ENCODE results near the gene SMAD2. TPM values are rescaled to one million over a fixed set of nuclear protein-coding genes. Genes with fewer than 3 reads are reported as not detected.

SMAD2 gene
- total RNA-seq, 2 experiments from 2014 or later = 215 to 222 TPM

DNA sequence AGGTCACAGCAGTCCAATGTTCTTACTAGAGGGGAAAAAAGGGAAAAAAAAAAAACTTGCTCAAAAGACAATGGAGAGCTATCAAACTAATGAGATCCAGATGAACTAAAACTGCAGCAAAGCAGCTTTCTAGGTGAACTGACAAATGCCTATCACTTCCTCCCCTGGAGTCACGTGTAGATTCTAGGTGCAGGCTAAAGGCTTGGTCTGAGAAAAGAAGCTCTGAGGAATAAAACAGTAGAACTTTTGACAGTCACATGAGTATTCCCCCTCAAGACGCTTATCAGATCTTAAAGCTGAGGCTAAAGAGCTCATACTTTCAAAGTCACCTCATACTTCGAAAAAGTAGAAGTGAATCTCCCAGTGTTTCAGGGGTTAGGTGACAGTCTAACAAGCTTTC, 42.3 kb downstream of the SMAD2 start:
- intact Hi-C loops (cut with micrococcal nuclease) = no loop called here
- Mint-ChIP-seq H3K4me3 (no peak overlapping the region), H3K9me3 (no peaks in the 10 kb centered on the region), H3K36me3 (peaks cover 46% of the 10 kb centered on the region), H3K4me1 (ENCODE audit: low read depth) (peaks cover 38% of the 10 kb centered on the region), H3K27ac (no peak overlapping the region), H3K27me3 (no peaks in the 10 kb centered on the region)
- ChIA-PET POLR2A (interaction anchor here (1.3 kb wide), 1 partner anchor 23 kb away, joined by 3 read pairs; no protein-coding TSS in a partner anchor), CTCF (interaction anchor here (0.8 kb wide), 1 partner anchor 88 kb away, joined by 3 read pairs; no protein-coding TSS in a partner anchor)
- DNase-seq = no peak

DNA sequence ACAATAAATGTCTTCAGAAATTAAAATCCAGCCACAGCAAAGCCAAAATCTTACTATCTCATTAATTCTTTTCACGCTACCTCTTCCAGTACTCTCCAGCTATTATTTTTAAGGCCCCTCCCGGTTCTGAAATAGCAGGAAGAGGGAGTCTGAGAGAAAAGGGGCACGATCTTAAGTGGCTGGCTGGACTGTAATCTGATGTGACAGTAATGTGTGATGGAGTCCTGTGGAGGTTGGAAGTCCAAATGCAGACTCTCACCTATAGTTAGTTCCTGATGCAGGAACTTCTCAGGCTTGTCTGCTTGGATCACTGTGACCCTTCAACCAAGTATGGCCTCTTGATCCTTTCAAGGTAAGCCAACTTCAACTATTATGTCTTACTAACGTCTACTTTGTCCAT, 43.2 kb downstream of the SMAD2 start:
- POLR2A ChIA-PET = no interaction called here
- Mint-ChIP-seq H3K4me3 (no peak overlapping the region), H3K9me3 (no peaks in the 10 kb centered on the region), H3K36me3 (peaks cover 47% of the 10 kb centered on the region), H3K4me1 (ENCODE audit: low read depth) (peaks cover 34% of the 10 kb centered on the region), H3K27me3 (no peaks in the 10 kb centered on the region), H3K27ac (no peak overlapping the region)
- intact Hi-C loops (cut with micrococcal nuclease) = no loop called here
- CTCF ChIA-PET = no interaction called here
- no peak for DNase-seq

DNA sequence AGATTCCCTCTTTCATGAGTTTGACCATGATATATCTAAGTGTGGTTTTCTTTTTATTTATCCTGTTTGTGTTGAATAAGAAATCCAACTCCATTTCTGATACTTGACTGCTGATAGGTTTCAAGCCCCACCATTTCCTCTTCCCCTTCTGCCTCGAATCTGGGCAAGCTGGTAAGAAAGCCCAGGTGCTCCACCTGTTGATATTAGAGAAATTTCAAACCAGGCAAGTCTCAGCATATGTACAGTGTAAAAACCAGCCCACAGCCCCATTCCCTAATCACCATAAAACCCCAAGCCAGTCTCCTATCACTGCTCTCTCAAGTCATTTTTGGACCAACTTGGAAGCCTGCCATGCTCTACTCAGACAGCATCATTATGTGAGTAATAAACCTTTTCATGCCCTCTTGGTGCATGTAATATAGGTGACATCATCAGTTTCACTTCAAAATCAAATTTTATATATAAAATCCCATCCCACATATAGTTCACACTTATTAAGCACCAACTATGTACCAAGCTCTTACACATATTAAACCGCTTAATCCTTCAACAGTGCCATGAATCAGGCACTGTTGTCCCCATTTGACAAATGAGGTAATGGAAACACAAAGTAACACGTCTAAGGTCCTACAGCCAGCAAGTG, 46.6 kb downstream of the SMAD2 start:
- ChIA-PET POLR2A (interaction anchor here (1.0 kb wide), 1 partner anchor 27 kb away, joined by 4 read pairs; no protein-coding TSS in a partner anchor), CTCF (interaction anchor here (0.7 kb wide), 1 partner anchor 10 kb away, joined by 3 read pairs; no protein-coding TSS in a partner anchor)
- Mint-ChIP-seq H3K36me3 (peaks cover 57% of the 10 kb centered on the region), H3K27me3 (no peaks in the 10 kb centered on the region), H3K4me1 (ENCODE audit: low read depth) (peaks cover 38% of the 10 kb centered on the region), H3K27ac (peak overlapping the region; percentile 56), H3K9me3 (no peaks in the 10 kb centered on the region), H3K4me3 (no peak overlapping the region)
- intact Hi-C loops (cut with micrococcal nuclease) = no loop called here
- DNase-seq = peak; percentile 54

DNA sequence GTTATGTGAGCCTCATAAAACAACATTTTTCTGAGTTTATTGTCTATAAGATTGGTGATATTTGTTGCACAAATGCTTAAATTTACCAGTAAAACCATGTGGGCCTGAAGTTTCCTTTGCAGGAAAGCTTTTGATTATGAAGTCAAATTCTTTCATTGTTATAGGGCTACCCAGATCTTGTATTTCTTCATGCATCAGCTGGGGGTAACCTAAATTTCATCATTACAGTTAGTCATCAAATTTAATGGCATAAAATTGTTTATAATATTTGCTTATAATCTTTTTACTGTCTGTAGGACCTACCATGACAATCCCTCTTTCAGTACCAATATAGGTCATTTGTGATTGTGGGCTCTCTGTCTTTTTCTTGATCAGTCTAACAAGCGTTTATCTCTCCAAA, 47.8 kb downstream of the SMAD2 start:
- Mint-ChIP-seq H3K27ac (no peak overlapping the region), H3K36me3 (peaks cover 54% of the 10 kb centered on the region), H3K4me3 (no peak overlapping the region), H3K4me1 (ENCODE audit: low read depth) (peaks cover 39% of the 10 kb centered on the region), H3K9me3 (no peaks in the 10 kb centered on the region), H3K27me3 (no peaks in the 10 kb centered on the region)
- ChIA-PET POLR2A (no interaction called here), CTCF (interaction anchor here (0.6 to 0.7 kb wide), 2 partner anchors 9 to 1559 kb away, joined by 3 to 4 read pairs; no protein-coding TSS in a partner anchor)
- intact Hi-C loops (cut with micrococcal nuclease) = no loop called here
- no peak for DNase-seq

DNA sequence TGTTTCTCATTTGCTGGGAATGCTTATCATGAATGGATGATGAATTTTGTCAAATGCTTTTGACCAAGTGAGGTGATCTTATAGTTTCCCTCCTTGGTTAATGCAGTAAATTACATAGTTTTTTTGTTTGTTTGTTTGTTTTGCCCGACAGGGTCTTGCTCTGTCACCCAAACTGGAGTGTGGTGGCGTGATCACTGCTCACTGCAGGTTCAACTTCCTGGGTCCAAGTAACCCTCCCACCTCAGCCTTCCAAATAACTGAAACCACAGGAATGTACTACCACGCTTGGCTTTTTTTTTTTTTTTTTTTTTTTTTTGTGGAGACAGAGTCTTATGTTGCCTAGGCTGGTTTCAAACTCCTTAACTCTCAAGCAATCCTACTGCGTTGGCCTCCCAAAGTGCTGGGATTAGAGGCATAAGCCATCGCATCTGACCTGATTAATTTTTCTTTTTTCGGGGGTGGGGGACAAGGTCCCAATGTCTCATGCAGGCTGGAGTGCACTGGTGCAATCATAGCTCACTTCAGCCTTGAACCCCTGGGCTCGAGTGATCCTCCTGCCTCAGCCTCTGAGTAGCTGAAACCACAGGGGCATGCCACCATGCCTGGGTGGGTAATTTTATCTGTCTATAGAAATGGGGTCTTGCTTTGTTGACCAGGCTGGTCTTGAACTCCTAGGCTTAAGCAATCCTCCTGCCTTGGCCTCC, 48.6 kb downstream of the SMAD2 start:
- Mint-ChIP-seq H3K4me3 (no peak overlapping the region), H3K27me3 (no peaks in the 10 kb centered on the region), H3K27ac (no peak overlapping the region), H3K4me1 (ENCODE audit: low read depth) (peaks cover 33% of the 10 kb centered on the region), H3K36me3 (peaks cover 47% of the 10 kb centered on the region), H3K9me3 (no peaks in the 10 kb centered on the region)
- ChIA-PET CTCF (interaction anchor here (0.6 to 0.7 kb wide), 2 partner anchors 8 to 1560 kb away, joined by 3 to 4 read pairs; no protein-coding TSS in a partner anchor), POLR2A (no interaction called here)
- DNase-seq = no peak
- intact Hi-C loops (cut with micrococcal nuclease) = no loop called here

DNA sequence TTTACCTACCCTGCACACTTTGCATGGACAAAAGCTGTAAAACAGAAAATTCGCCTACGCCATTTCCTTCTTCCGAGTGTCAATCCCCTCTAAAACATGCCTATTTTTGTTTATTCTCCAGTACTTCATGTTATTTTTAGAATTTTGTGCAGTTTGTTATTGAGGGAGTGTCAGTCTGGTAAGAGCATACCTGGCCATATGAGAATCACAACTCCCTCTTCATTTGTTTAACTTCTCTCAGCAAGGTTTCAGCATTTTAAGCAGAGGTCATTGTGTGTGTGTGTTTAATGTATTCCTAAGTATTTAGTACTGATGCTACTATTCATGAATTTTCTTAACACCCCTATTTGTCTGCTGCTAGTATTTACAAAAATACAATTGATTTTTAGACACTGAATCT, 49.4 kb downstream of the SMAD2 start:
- ChIA-PET CTCF (no interaction called here), POLR2A (no interaction called here)
- DNase-seq = no peak
- Mint-ChIP-seq H3K9me3 (no peaks in the 10 kb centered on the region), H3K27me3 (no peaks in the 10 kb centered on the region), H3K4me1 (ENCODE audit: low read depth) (peaks cover 32% of the 10 kb centered on the region), H3K4me3 (no peak overlapping the region), H3K36me3 (peaks cover 41% of the 10 kb centered on the region), H3K27ac (no peak overlapping the region)
- intact Hi-C loops (cut with micrococcal nuclease) = no loop called here

DNA sequence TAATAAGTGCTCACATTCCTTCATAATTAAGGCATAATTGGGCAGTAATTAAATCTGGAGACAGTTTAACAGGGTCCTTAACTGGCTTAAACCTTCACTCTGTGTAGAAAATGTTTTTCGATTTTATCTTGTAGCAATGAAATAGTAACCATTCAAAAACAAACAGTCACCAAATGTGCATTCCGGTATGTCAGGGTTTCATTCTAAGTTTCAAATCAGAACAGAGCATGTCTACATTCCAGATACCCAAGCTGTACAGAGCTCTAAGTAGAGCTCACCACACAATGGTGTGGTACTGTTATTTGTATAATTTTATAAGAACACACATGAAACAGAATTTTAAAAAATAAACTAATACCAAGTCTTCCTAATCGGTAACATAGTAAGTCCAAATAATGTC, 52.6 kb downstream of the SMAD2 start:
- CTCF ChIA-PET = interaction anchor here (1.5 kb wide), 1 partner anchor 130 kb away, joined by 4 read pairs; no protein-coding TSS in a partner anchor
- H3K36me3 Mint-ChIP-seq = peaks cover 38% of the 10 kb centered on the region
- H3K4me1 Mint-ChIP-seq (ENCODE audit: low read depth) = peaks cover 34% of the 10 kb centered on the region
- POLR2A ChIA-PET = interaction anchor here (1.4 kb wide), 1 partner anchor 50 kb away, joined by 5 read pairs; no protein-coding TSS in a partner anchor
- no peaks in the 10 kb centered on the region for H3K27me3 Mint-ChIP-seq
- H3K27ac Mint-ChIP-seq = no peak overlapping the region
- intact Hi-C loops (cut with micrococcal nuclease) = no loop called here
- DNase-seq = no peak
- H3K4me3 Mint-ChIP-seq = no peak overlapping the region
- no peaks in the 10 kb centered on the region for H3K9me3 Mint-ChIP-seq

DNA sequence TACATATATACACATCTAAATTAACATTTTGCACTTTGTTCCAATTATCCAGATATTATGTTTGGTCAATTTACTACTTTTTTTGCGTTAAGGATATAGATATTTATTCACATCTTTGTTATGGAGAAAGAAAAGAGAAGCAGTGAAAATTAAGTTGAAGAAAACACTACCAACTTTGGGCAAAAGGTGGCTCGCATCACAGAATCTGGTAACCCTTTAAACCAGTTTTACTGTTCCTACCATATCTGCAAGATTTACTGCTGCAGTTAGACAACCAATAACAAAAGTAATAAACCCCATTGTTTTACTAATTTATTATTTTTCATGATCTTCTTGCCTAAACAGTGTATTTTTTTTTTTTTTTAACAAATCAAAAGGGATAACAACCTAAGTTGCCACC, 53.6 kb downstream of the SMAD2 start:
- peaks cover 37% of the 10 kb centered on the region for H3K4me1 Mint-ChIP-seq (ENCODE audit: low read depth)
- no peak overlapping the region for H3K4me3 Mint-ChIP-seq
- no peaks in the 10 kb centered on the region for H3K9me3 Mint-ChIP-seq
- POLR2A ChIA-PET = no interaction called here
- DNase-seq = no peak
- H3K36me3 Mint-ChIP-seq = peaks cover 32% of the 10 kb centered on the region
- H3K27ac Mint-ChIP-seq = no peak overlapping the region
- H3K27me3 Mint-ChIP-seq = no peaks in the 10 kb centered on the region
- CTCF ChIA-PET = interaction anchor here (1.4 kb wide), 1 partner anchor 8 kb away, joined by 3 read pairs; no protein-coding TSS in a partner anchor
- intact Hi-C loops (cut with micrococcal nuclease) = no loop called here

DNA sequence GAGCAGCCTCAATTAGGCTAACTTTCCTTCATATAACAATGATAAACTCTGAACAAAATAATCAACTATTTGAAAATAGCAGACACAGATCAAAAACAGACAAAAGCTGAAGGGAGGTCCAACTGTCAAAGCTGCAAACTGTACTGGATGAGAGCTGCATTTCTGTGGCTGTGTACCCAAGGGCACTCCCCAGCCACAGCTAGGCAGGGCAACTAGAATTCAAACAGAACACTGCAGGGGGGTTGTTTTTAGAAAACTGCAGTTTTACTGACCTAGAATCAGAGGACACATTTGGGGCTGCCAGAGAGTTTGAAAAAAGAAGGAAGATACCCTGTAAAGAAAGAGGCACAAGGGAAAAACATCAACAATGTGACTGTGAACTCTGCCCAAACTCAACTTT, 56.8 kb downstream of the SMAD2 start:
- no peak for DNase-seq
- ChIA-PET CTCF (interaction anchor here (1.1 to 1.2 kb wide), 2 partner anchors 9 to 11 kb away, joined by 3 to 4 read pairs; no protein-coding TSS in a partner anchor), POLR2A (no interaction called here)
- Mint-ChIP-seq H3K4me1 (ENCODE audit: low read depth) (peaks cover 48% of the 10 kb centered on the region), H3K4me3 (no peak overlapping the region), H3K9me3 (no peaks in the 10 kb centered on the region), H3K27me3 (no peaks in the 10 kb centered on the region), H3K27ac (no peak overlapping the region), H3K36me3 (peaks cover 22% of the 10 kb centered on the region)
- intact Hi-C loops (cut with micrococcal nuclease) = loop anchor here (5.0 kb wide), 1 partner anchor 54 kb away; no protein-coding TSS in a partner anchor

DNA sequence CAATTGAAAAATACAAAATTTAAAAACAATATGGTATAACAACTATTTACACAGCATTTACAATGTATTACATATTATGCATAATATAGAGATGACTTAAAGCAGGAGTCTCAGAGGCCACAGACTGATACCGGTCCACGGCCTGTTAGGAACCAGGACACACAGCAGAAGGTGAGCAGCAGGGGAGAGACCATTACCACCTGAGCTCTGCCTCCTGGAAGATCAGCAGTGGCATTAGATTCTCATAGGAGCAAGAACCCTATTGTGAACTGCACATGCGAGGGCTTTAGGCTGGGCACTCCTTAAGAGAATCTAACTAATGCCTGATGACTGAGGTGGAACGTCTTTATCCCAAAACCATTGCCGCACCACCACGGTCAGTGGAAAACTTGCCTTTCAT, 58.0 kb downstream of the SMAD2 start:
- Mint-ChIP-seq H3K27me3 (no peaks in the 10 kb centered on the region), H3K36me3 (peaks cover 29% of the 10 kb centered on the region), H3K4me1 (ENCODE audit: low read depth) (peaks cover 45% of the 10 kb centered on the region)

DNA sequence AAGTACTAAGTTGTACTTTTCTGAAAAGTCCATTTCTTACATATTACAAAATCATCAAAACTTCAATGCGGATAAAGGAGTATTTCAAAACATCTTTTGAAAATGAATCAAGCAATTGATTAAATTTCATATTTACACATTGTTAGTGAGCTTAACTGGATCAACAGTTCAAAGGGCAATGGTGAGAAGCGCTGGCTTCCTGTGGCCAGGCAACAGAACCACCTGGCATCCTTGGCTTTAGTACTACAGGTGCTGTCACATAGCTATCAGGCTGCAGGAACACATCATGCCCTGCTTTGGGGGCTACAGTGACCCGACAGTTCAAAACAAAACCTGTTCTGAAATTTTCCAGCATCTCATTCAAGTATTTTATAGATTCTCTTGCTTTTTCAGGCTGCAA, 59.2 kb downstream of the SMAD2 start:
- H3K9me3 Mint-ChIP-seq = no peaks in the 10 kb centered on the region
- H3K4me1 Mint-ChIP-seq (ENCODE audit: low read depth) = peaks cover 43% of the 10 kb centered on the region
- DNase-seq = no peak
- intact Hi-C loops (cut with micrococcal nuclease) = loop anchor here (2.0 to 5.0 kb wide), 2 partner anchors 42 to 56 kb away; no protein-coding TSS in a partner anchor
- H3K36me3 Mint-ChIP-seq = peaks cover 33% of the 10 kb centered on the region
- H3K27ac Mint-ChIP-seq = peak overlapping the region; percentile 16
- H3K4me3 Mint-ChIP-seq = no peak overlapping the region
- CTCF ChIA-PET = interaction anchor here (1.0 to 1.7 kb wide), 3 partner anchors 8 to 59 kb away, joined by 4 read pairs; partner anchors contain the start of gene SMAD2
- POLR2A ChIA-PET = no interaction called here
- H3K27me3 Mint-ChIP-seq = no peaks in the 10 kb centered on the region

More for the DNA sequence above, 58.0 kb downstream of the SMAD2 start:
- DNase-seq = no peak
- CTCF ChIA-PET = no interaction called here
- H3K27ac Mint-ChIP-seq = no peak overlapping the region
- POLR2A ChIA-PET = no interaction called here
- intact Hi-C loops (cut with micrococcal nuclease) = loop anchor here (5.0 kb wide), 1 partner anchor 55 kb away; no protein-coding TSS in a partner anchor
- no peaks in the 10 kb centered on the region for H3K9me3 Mint-ChIP-seq
- H3K4me3 Mint-ChIP-seq = no peak overlapping the region

DNA sequence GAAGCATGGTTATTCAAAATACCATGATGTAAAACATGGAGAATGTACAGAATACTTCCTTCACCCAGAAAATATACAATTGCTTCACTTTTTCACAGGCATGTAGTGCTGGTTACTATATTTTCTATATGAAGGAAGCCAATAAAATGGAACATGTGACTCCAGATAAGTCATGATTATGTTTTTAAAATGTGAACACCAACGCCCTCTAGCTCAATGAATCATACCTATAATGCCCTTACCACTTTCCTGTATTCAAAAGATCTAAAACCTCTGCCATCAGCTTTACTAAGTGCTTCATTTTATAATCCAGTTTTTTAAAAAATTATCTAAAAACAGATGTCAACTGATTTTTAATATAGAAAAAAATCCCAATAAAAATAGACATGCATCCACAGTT, 59.9 kb downstream of the SMAD2 start:
- Mint-ChIP-seq H3K4me1 (ENCODE audit: low read depth) (peaks cover 43% of the 10 kb centered on the region), H3K36me3 (peaks cover 36% of the 10 kb centered on the region), H3K27ac (peak overlapping the region; percentile 14), H3K27me3 (no peaks in the 10 kb centered on the region), H3K9me3 (no peaks in the 10 kb centered on the region), H3K4me3 (no peak overlapping the region)
- DNase-seq = no peak
- ChIA-PET CTCF (interaction anchor here (1.0 to 1.7 kb wide), 3 partner anchors 9 to 60 kb away, joined by 4 read pairs; partner anchors contain the start of gene SMAD2), POLR2A (interaction anchor here (1.0 kb wide), 1 partner anchor 60 kb away, joined by 3 read pairs; the partner anchor contains the start of gene SMAD2)
- intact Hi-C loops (cut with micrococcal nuclease) = loop anchor here (2.0 to 5.0 kb wide), 2 partner anchors 42 to 57 kb away; no protein-coding TSS in a partner anchor
